Hepatocyte (in vitro differentiated cells): ENCODE measurements around the gene RNU5D-1. TPM values are rescaled to one million over a fixed set of nuclear protein-coding genes. Genes with fewer than 3 reads are reported as not detected.
A peak's percentile ranks its signal among the peaks of the same experiment; 100 is the strongest.
"Not testable (repeated sequence)": the region's sequence is repeated elsewhere in the genome, so short reads cannot be mapped to it uniquely, and the experiment has no call there.

ENCODE experiments used
- DNase-seq: peaks from one replicate; pipeline ENCODE4 v3.0.0-alpha.2; 2016; ENCODE audit warnings: low spot score
- H2AFZ ChIP-seq: fragments of 200-600 bp; sonication (generic); 2 replicates; pipeline ENCODE4 v1.6.0; 2016; ENCODE audit warnings: antibody characterized with exemption, mild to moderate bottlenecking
- H3K27ac ChIP-seq: fragments of 200-600 bp; sonication (generic); 2 replicates; pipeline ENCODE4 v1.5.1; 2016; ENCODE audit warnings: mild to moderate bottlenecking
- H3K27me3 ChIP-seq: fragments of 200-600 bp; sonication (generic); 2 replicates; pipeline ENCODE4 v1.6.1; 2016
- H3K36me3 ChIP-seq: fragments of 200-600 bp; sonication (generic); replicated peaks from 2 replicates; pipeline ENCODE4 v1.5.1; 2016; ENCODE audit warnings: low read depth; ENCODE audit not compliant: insufficient read depth
- H3K4me1 ChIP-seq: fragments of 200-600 bp; sonication (generic); 2 replicates; pipeline ENCODE4 v1.5.1; 2016; ENCODE audit warnings: mild to moderate bottlenecking, moderate library complexity; ENCODE audit not compliant: insufficient read depth
- H3K4me2 ChIP-seq: fragments of 200-600 bp; sonication (generic); 2 replicates; pipeline ENCODE4 v1.6.0; 2016
- H3K4me3 ChIP-seq: fragments of 200-600 bp; sonication (generic); 2 replicates; pipeline ENCODE4 v1.5.1; 2016; ENCODE audit warnings: mild to moderate bottlenecking
- H3K79me2 ChIP-seq: fragments of 200-600 bp; sonication (generic); 2 replicates; pipeline ENCODE4 v1.6.0; 2017; ENCODE audit warnings: mild to moderate bottlenecking
- H3K9me2 ChIP-seq: fragments of 200-600 bp; sonication (generic); replicated peaks from 2 replicates; pipeline ENCODE4 v1.6.0; 2017; ENCODE audit warnings: mild to moderate bottlenecking; ENCODE audit not compliant: insufficient read depth
- H3K9me3 ChIP-seq: fragments of 200-600 bp; sonication (generic); 2 replicates; pipeline ENCODE4 v1.5.1; 2016; ENCODE audit warnings: low read depth, mild to moderate bottlenecking
- H4K20me1 ChIP-seq: fragments of 200-600 bp; sonication (generic); 2 replicates; pipeline ENCODE4 v1.6.0; 2016; ENCODE audit warnings: mild to moderate bottlenecking; ENCODE audit not compliant: insufficient read depth, poor library complexity, severe bottlenecking
- CTCF ChIP-seq: fragments of 200-600 bp; sonication (generic); IDR thresholded peaks from 2 replicates; pipeline ENCODE4 v1.5.1; 2016; ENCODE audit warnings: antibody characterized with exemption, mild to moderate bottlenecking; ENCODE audit not compliant: poor library complexity
- EZH2 ChIP-seq: fragments of 200-600 bp; sonication (generic); IDR thresholded peaks from 2 replicates; pipeline ENCODE4 v1.6.1; 2016; ENCODE audit warnings: antibody characterized with exemption, mild to moderate bottlenecking, borderline replicate concordance
- EZH2phosphoT487 ChIP-seq: fragments of 200-600 bp; sonication (generic); IDR thresholded peaks from one replicate; pipeline ENCODE4 v1.6.1; 2018; ENCODE audit warnings: antibody characterized with exemption, mild to moderate bottlenecking, low read depth, moderate library complexity; ENCODE audit not compliant: unreplicated experiment, severe bottlenecking
- WGBS: methylation state at CpG from one replicate; pipeline ENCODE4 v1.1.6; 2016; ENCODE audit warnings: low lambda C conversion rate; ENCODE audit errors: missing lambda C conversion rate; 5-methylcytosine and 5-hydroxymethylcytosine counted together
- polyA plus RNA-seq: library from polyadenylated mRNA; unstranded; fragments of >200 nt; fragmentation: Nextera tagmentation; extraction: Ambion mirVana; gene quantifications from 2 replicates; pipeline ENCODE4 v1.2.1, GENCODE V29; 2016
- total RNA-seq: library from RNA; depleted of rRNA; stranded (reverse); fragments of >200 nt; gene quantifications from 2 replicates; pipeline ENCODE4 v1.2.3, GENCODE V29; 2014

The RNU5D-1 gene
- total and polyA plus RNA-seq, 2 experiments from 2014 or later: not detected

- H2AFZ ChIP-seq: peak overlapping the region; percentile 50
- no peaks in the 10 kb centered on the region for H3K27me3 ChIP-seq
- peak; percentile 55 for DNase-seq
- peaks cover 34% of the 10 kb centered on the region for H3K79me2 ChIP-seq
- H3K27ac ChIP-seq: peak overlapping the region; percentile 94
- no peaks in the 10 kb centered on the region for H3K9me3 ChIP-seq
- H3K4me3 ChIP-seq: peak overlapping the region; percentile 67
- H3K4me2 ChIP-seq: peak overlapping the region; percentile 90
- peaks cover 6% of the 10 kb centered on the region for H3K4me1 ChIP-seq
- peaks cover 25% of the 10 kb centered on the region for H4K20me1 ChIP-seq
- TF ChIP-seq EZH2phosphoT487: no peak
- no peak for TF ChIP-seq EZH2
- TF ChIP-seq CTCF: no peak
- H3K36me3 ChIP-seq: no peaks in the 10 kb centered on the region
- H3K9me2 ChIP-seq: no peaks in the 10 kb centered on the region
- 4% methylated on average over 36 of the region's 36 CpGs for WGBS
Observed at GRCh38 chr1:44775930-44776729, 45.2 kb upstream of the RNU5D-1 start.

GRCh38 chr1:44775078-44775929, 44.3 kb upstream of the RNU5D-1 start, which contains the start of gene RPS8:
Gene RPS8, plus strand, starts transcription at chr1:44775540. Its CDS starts 57 bp downstream, at chr1:44775597.
- Histone ChIP-seq H3K4me2 (peak within 1 kb of the TSS; percentile 90), H2AFZ (peak within 1 kb of the TSS; percentile 58), H3K36me3 (no peaks in the 10 kb centered on the region), H3K4me3 (peak within 1 kb of the TSS; percentile 74), H4K20me1 (peaks cover 25% of the 10 kb centered on the region), H3K9me3 (no peaks in the 10 kb centered on the region), H3K27me3 (no peaks in the 10 kb centered on the region), H3K4me1 (peaks cover 6% of the 10 kb centered on the region), H3K27ac (peak within 1 kb of the TSS; percentile 94), H3K9me2 (no peaks in the 10 kb centered on the region), H3K79me2 (peaks cover 34% of the 10 kb centered on the region)
- under 1% methylated on average over 64 of the region's 65 CpGs for WGBS
- TF ChIP-seq EZH2 (no peak), EZH2phosphoT487 (no peak), CTCF (no peak)
- peak; percentile 97 for DNase-seq

- 96% methylated on average over 6 of the region's 6 CpGs for WGBS
- not testable (repeated sequence) for H4K20me1 ChIP-seq, H2AFZ ChIP-seq, H3K36me3 ChIP-seq, DNase-seq, H3K27me3 ChIP-seq, H3K9me2 ChIP-seq, H3K4me2 ChIP-seq, H3K4me3 ChIP-seq, H3K9me3 ChIP-seq, H3K27ac ChIP-seq, H3K4me1 ChIP-seq, H3K79me2 ChIP-seq
Observed at GRCh38 chr1:44766421-44766820, 35.5 kb upstream of the RNU5D-1 start.

GRCh38 chr1:44760876-44761275, 29.9 kb upstream of the RNU5D-1 start:
- 98% methylated on average over 3 of the region's 3 CpGs for WGBS
- no peaks in the 10 kb centered on the region for H3K9me3 ChIP-seq
- H3K4me3 ChIP-seq: no peak overlapping the region
- no peaks in the 10 kb centered on the region for H3K36me3 ChIP-seq
- H3K27me3 ChIP-seq: no peaks in the 10 kb centered on the region
- H4K20me1 ChIP-seq: no peaks in the 10 kb centered on the region
- H3K4me2 ChIP-seq: no peak overlapping the region
- no peak overlapping the region for H2AFZ ChIP-seq
- H3K79me2 ChIP-seq: no peaks in the 10 kb centered on the region
- no peak for TF ChIP-seq CTCF
- no peak for TF ChIP-seq EZH2phosphoT487
- TF ChIP-seq EZH2: no peak
- H3K9me2 ChIP-seq: no peaks in the 10 kb centered on the region
- DNase-seq: no peak
- H3K4me1 ChIP-seq: no peaks in the 10 kb centered on the region
- H3K27ac ChIP-seq: no peak overlapping the region
